Stomach (tissue), 9 donors: ENCODE measurements around the gene EMP1. TPM values are rescaled to one million over a fixed set of nuclear protein-coding genes. Genes with fewer than 3 reads are reported as not detected.
A peak's percentile ranks its signal among the peaks of the same experiment; 100 is the strongest.

Source experiments
- DNase-seq, 2 donors: peaks; one replicate each; pipeline versions ENCODE4 v3.0.0 to v3.0.0-alpha.2; 2013 to 2019
- H3K27ac ChIP-seq, 5 donors: fragments of 200-600 bp in 4 of 5; sonication (generic) in 4 of 5; one replicate each; pipeline ENCODE4 v1.5.1; 2013 to 2019; ENCODE audit warnings: mild to moderate bottlenecking in 1 of 5, moderate library complexity in 1 of 5
- H3K27me3 ChIP-seq, 3 donors: fragments of 200-600 bp; sonication (generic); one replicate each; pipeline ENCODE4 v1.5.1; 2017 to 2019; ENCODE audit warnings: mixed run types in 1 of 3
- H3K36me3 ChIP-seq, 4 donors: fragments of 200-600 bp; sonication (generic); 1 replicate in 3 of 4; 2 replicates in 1 of 4; pipeline ENCODE4 v1.5.1; 2016 to 2019
- H3K4me1 ChIP-seq, 4 donors: fragments of 200-600 bp; sonication (generic); one replicate each; pipeline ENCODE4 v1.5.1; 2016 to 2019
- H3K4me3 ChIP-seq, 4 donors: fragments of 200-600 bp; sonication (generic) in 3 of 4; one replicate each; pipeline ENCODE4 v1.5.1; 2016 to 2019; ENCODE audit warnings: mild to moderate bottlenecking in 1 of 4
- H3K9me3 ChIP-seq, 4 donors: fragments of 200-600 bp; sonication (generic); one replicate each; pipeline ENCODE4 v1.5.1; 2016 to 2019
- CTCF ChIP-seq, 7 experiments: fragments of 450-650 bp in 4 of 7; fragments of 200-600 bp in 3 of 7; sonication (generic) in 3 of 7; IDR thresholded peaks; one replicate each; pipeline ENCODE4 v1.5.1; 2016 to 2019; ENCODE audit warnings: antibody characterized with exemption in 7 of 7, control low read depth in 2 of 7, mild to moderate bottlenecking in 1 of 7
- EP300 ChIP-seq: sonication (generic); formaldehyde crosslinking; IDR thresholded peaks from one replicate; pipeline ENCODE4 v1.6.1; 2017; ENCODE audit warnings: antibody characterized with exemption
- POLR2A ChIP-seq, 4 donors: fragments of 450-650 bp; IDR thresholded peaks; one replicate each; pipeline ENCODE4 v1.6.1; 2016; ENCODE audit warnings: antibody characterized with exemption in 4 of 4, control low read depth in 2 of 4, mild to moderate bottlenecking in 1 of 4, moderate library complexity in 1 of 4
- POLR2AphosphoS5 ChIP-seq, 3 donors: sonication (generic); formaldehyde crosslinking; IDR thresholded peaks; one replicate each; pipeline ENCODE4 v1.6.1; 2016; ENCODE audit warnings: antibody characterized with exemption in 3 of 3
- WGBS, 5 donors: extraction: QIAGEN DNeasy Blood & Tissue Kit in 3 of 5; methylation state at CpG; one replicate each; pipeline versions ENCODE4 v1.1.5 to v1.1.7; 2013 to 2018; 5-methylcytosine and 5-hydroxymethylcytosine counted together
- intact Hi-C: fragments of 100-400 bp; cut with DNase I; formaldehyde crosslinking; loops from one replicate; pipeline ENCODE4 v1.15.1; 2023; ENCODE audit warnings: low total_unique reads
- polyA plus RNA-seq, 3 donors: library from polyadenylated mRNA; stranded (reverse); fragments of 200-250 nt; gene quantifications; one replicate each; pipeline ENCODE4 v1.2.3, GENCODE V29; 2013
- total RNA-seq, 5 donors: library from RNA; depleted of rRNA; stranded (reverse); fragments of >200 nt; gene quantifications; one replicate each; pipeline versions ENCODE4 v1.1.0 to v1.2.3, GENCODE V29; 2014 to 2016
- donor health status: healthy with polysubstance abuse.
- donor health status: Bipolar disorder and iron deficiency.
- donor health status: healthy.

EMP1 gene
- total and polyA plus RNA-seq, 8 donors: 6.2 to 209 (median 21.8) TPM

- H3K36me3 ChIP-seq: no peaks in the 10 kb centered on the region
- TF ChIP-seq POLR2AphosphoS5 (IDR thresholded peaks at IDR 0.05) (no peak), CTCF (IDR thresholded peaks at IDR 0.05) (no peak), POLR2A (IDR thresholded peaks at IDR 0.05) (no peak), EP300 (no peak)
- H3K4me3 ChIP-seq: no peak overlapping the region
- no peaks in the 10 kb centered on the region for H3K27me3 ChIP-seq
- no peaks in the 10 kb centered on the region for H3K9me3 ChIP-seq
- H3K4me1 ChIP-seq: peaks cover 6 to 15% (median 8%) of the 10 kb centered on the region in 4 donors
- intact Hi-C loops: no loop called here
- WGBS, 5 donors: 76 to 86% (median 82%) methylated on average over 4 of the region's 4 CpGs
- peak in 1 of 2 donors; percentile 45 for DNase-seq
- H3K27ac ChIP-seq: no peak overlapping the region
Observed at GRCh38 chr12:13149411-13149810, 47.1 kb upstream of the EMP1 start.

DNA sequence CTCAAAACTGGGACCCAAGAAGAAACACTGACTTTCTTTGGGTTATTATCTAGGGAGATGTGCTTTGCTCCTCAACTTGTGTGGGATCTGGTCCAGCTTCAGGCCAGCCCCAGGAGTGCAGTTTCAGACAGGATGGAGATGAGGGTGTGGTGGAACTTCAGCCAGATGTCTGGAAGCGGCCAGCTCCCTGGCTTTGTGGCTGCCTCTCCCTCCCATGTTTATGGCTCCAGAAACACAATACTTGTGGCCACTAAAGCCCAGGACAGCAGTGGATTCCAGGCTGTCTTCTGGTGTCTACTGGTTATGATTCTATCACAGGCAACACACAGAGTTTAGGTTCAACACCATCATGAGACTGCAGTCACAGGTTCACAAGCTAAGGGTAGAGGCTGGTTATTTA lies 44.2 kb upstream of the EMP1 start:
- DNase-seq: no peak
- Histone ChIP-seq H3K9me3 (no peaks in the 10 kb centered on the region), H3K4me1 (peaks cover 0 to 10% (median 0%) of the 10 kb centered on the region in 4 donors), H3K4me3 (no peak overlapping the region), H3K36me3 (no peaks in the 10 kb centered on the region), H3K27ac (no peak overlapping the region), H3K27me3 (no peaks in the 10 kb centered on the region)
- intact Hi-C loops: no loop called here
- WGBS, 5 donors: 64 to 100% (median 87%) methylated on average over 1 of the region's 1 CpG
- TF ChIP-seq POLR2A (IDR thresholded peaks at IDR 0.05) (no peak), POLR2AphosphoS5 (IDR thresholded peaks at IDR 0.05) (no peak), EP300 (no peak), CTCF (IDR thresholded peaks at IDR 0.05) (no peak)

- no peak for DNase-seq
- no peaks in the 10 kb centered on the region for H3K9me3 ChIP-seq
- peaks cover 0 to 10% (median 0%) of the 10 kb centered on the region in 4 donors for H3K4me1 ChIP-seq
- H3K36me3 ChIP-seq: no peaks in the 10 kb centered on the region
- no peak overlapping the region for H3K27ac ChIP-seq
- TF ChIP-seq POLR2A (IDR thresholded peaks at IDR 0.05) (no peak), CTCF (IDR thresholded peaks at IDR 0.05) (no peak), EP300 (no peak), POLR2AphosphoS5 (IDR thresholded peaks at IDR 0.05) (no peak)
- WGBS, 5 donors: 87 to 95% (median 89%) methylated on average over 6 of the region's 6 CpGs
- H3K4me3 ChIP-seq: no peak overlapping the region
- no peaks in the 10 kb centered on the region for H3K27me3 ChIP-seq
- intact Hi-C loops: no loop called here
Observed at GRCh38 chr12:13152756-13153155, 43.8 kb upstream of the EMP1 start.

GRCh38 chr12:13153180-13153579 lies 43.3 kb upstream of the EMP1 start:
- intact Hi-C loops: no loop called here
- H3K4me1 ChIP-seq: peaks cover 0 to 10% (median 0%) of the 10 kb centered on the region in 4 donors
- no peak overlapping the region for H3K4me3 ChIP-seq
- no peak for DNase-seq
- no peak overlapping the region for H3K27ac ChIP-seq
- no peaks in the 10 kb centered on the region for H3K36me3 ChIP-seq
- H3K27me3 ChIP-seq: no peaks in the 10 kb centered on the region
- WGBS, 5 donors: 73 to 83% (median 81%) methylated on average over 7 of the region's 7 CpGs
- no peaks in the 10 kb centered on the region for H3K9me3 ChIP-seq
- TF ChIP-seq POLR2A (IDR thresholded peaks at IDR 0.05) (no peak), EP300 (no peak), CTCF (IDR thresholded peaks at IDR 0.05) (no peak), POLR2AphosphoS5 (IDR thresholded peaks at IDR 0.05) (no peak)
